HG03439 (cell line): ENCODE measurements around the gene APPL2.

Experiments used
- ATAC-seq: cut with Tn5 transposase; IDR thresholded peaks from one replicate; pipeline ENCODE4 v1.9.1; 2021; ENCODE audit warnings: mild to moderate bottlenecking, moderate library complexity; ENCODE audit not compliant: unreplicated experiment

Gene APPL2

DNA sequence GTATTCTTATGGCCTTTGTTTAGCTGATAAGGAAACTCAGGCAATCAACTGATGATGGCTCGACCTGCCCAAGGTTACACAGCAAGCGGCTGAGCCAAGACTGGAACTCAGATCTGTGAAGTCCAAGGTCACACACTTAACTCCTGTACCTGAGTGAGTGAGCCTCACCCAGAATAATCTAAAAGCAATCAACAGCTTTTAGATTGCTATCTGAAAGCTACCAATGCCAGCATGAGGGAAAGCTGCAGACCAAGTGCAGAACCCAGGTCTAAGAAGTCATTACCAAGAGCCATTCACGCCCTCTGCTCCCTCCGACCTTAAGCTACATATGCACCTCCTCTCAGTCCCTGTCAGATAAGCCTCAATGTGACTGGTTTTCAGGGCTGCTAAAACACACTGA lies 12.1 kb downstream of the APPL2 start:
- ATAC-seq: no peak

GRCh38 chr12:105223352-105223845 lies 12.6 kb downstream of the APPL2 start:
- no peak for ATAC-seq

DNA sequence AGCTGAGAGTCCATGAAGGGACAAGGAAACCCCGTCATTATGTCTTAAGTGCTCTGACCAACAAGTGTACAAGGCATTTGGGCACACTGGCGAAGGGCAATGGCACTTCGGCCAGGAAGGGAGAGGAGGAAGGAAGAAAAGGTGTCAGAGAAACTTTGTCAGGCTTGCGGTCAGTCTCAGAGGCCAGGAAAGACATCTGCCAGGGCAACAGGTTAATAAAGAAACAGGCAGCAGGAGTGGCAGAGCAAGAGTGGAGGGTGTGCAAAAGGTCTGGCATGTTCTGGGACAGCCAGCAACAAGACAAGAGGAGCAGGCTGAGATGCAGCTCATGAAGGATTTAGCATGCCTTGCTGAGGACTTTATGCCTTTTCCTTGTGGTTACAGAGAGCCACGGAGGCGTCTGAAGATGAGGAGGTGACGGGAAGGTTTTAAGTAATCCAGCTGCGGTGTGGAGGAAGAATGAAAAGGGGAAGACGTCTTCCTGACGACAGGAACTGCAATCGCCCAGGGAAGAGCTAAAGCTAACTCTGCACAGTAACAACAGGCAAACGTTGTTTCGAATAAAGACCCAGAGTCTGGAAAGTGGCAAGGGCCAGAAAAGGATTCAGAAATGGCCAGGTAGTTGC lies 13.1 kb downstream of the APPL2 start:
- no peak for ATAC-seq

DNA sequence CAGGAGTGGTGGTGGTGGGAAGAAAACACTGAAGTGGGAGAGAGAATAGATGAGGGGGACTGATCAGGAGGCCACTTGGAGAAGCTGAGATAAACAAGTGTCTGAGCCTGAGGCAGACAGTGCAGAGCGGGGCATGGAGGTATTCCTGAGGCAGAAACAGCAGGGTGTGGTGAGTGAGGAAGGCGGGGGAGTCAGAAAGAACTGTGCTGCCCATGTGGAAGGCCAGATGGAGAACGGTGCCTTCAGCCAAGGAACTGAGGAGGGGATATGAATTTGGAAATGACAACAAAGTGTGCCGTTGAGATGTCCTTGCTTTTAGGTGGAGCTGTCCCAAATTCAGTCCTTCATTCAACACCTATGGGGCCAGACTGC lies 13.7 kb downstream of the APPL2 start:
- ATAC-seq: no peak

- no peak for ATAC-seq
Observed at GRCh38 chr12:105221583-105222283, 14.2 kb downstream of the APPL2 start.

- ATAC-seq: no peak
Observed at GRCh38 chr12:105220929-105221290, 15.1 kb downstream of the APPL2 start.

DNA sequence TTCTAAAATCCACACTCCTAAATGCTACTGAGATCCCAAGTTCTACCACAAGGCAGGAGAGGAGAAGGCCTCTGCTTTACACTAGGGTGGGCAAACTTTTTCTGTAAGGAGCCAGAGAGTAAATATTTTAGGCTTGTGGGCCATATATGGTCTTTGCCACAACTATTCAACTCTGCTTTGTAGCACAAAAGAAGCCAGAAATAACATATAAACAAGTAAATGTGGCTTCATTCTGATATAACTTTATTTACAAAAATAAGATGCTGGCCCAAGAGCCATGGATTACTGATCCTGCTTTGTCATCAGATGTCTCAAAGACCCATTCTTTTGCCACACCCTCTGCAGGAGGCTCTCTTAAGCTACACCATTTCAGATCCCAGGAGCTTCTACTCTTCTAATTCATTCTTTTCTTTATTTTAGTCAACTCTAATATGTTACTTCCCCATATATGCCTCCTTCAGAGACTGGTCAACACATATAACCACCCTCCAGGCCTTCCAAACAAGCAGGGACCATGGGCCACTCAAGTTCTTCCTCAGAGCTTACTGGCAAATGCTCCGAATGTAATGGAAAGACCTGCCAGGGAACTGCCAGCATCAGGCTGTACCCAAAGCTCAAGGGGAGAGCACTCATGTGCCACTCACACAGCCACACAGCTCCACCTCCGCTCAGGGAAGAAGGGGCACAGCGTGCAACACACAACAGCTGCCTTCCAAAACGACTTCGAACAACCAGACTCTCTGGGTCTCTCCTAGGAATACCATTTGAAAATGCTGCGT lies 15.6 kb downstream of the APPL2 start:
- no peak for ATAC-seq

DNA sequence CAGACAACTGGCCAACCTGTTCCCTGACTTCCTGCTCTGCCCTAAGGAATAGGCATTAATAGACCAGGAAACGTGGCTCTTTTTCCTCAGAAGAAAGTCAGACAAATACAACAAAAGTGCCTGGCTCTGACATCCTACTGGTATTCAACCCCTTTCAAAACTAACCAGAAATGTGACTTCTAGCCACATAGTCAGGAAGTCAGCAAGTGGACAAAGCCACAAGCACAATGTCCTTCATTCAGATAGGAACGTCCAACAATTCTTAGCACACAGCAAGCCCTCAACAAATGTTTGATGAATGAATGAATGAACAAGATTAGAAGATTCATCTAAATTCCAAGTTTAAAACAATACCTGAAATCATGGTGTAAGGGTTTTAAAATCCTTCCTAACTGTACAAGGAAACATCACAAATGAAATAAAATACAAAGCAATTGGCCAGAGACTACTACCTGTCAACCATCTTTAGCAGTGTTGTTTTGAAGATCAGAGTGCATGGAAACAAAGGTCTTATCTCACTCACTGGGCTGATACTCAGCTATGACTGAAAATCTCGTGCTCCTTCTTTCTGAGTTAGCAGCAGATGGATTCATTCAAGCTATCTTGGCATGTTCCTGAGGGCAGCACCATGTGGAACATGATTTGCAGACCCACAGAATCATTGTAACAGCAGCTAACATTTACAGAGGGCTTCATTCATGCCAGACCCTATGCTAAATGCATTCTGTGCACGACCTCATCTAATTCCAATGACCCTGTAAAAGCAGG lies 16.5 kb downstream of the APPL2 start:
- no peak for ATAC-seq

DNA sequence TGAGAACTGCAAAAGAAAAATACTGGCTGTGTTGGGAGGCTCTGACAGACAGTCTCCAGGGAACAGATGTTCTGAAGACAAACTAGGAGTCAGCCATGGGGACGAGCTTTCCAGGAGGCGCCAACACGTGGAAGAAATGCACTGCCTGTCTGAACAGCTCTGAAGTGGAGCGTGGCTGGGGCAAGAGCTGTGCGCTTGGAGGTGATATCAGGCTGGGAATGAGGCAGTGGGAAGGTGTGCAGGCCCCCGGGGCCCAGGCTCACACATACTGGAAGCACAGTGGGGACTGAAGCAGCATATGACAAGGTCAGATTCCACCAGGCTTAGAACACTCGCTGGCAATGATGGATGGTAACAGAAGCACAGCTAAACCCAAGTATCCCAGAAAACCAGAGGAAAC lies 17.5 kb downstream of the APPL2 start:
- ATAC-seq: no peak

DNA sequence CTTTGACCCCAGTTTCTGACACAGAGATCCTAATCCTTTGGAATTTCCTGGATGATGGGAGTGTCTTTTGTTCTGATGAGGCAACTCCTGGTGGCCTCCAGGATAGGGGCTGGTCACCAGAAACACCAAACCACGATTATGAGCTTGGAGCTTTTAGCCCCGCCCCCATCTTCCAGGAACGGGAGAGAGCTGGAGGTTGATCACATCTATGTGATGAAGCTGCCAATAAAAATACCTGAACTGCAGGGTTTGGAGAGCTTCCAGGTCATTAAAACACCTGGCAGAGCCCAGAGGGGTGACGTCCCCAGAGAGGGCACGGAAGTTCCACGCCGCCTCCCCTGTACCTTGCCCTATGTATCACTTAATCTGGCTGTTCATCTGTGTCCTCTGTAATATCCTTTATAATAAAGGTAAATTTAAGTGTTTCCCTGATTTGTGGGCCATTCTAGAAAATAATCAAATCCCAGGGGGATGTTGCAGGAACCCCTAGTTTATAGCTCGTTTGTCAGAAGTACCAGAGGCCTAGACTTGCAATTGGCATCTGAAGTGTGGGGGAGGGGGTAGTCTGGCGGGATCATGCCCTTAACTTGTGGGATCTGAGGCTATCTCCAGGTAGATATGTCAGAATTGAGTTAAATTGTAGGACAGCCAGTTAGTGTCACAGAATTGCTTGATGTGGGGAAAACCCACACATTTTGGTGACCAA lies 21.2 kb downstream of the APPL2 start:
- no peak for ATAC-seq

DNA sequence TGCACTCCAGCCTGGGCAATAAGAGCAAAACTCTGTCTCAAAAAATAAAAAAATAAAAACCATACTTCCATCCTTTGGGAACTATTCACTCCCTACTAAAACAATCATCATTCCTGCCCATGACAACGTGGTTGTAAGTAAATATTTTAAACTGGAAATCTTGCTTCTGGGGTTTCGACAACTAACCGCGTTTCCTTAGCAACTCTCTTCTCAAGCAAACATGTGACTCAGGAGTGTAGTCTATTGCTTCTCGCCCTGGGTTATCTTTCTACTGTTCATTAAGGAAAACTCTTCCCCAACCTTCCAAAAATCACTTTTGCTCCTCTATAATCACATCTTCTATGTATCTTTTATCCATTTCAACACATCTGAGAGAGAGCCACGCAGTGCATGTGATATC lies 21.8 kb downstream of the APPL2 start:
- ATAC-seq: no peak

DNA sequence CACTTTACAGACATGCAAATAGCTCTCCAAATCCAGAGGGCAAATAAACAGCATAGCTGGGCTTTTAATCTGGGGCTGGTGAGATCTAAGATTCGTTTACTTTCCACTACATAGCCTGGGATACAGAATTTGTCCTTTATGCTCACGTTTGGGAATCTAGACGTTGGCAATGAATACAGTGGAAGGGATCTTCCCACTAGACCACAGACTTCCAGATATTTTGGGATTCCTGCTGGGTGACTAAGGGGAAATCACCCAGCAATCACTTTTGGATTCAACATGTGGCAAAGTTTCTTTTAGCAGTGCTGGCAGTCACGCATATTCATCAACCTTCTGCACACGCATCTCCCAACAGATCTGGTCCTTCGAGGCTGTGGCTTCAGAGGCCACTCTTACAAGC lies 23.5 kb downstream of the APPL2 start:
- no peak for ATAC-seq

GRCh38 chr12:105209091-105209490 lies 26.9 kb downstream of the APPL2 start:
- ATAC-seq: no peak

DNA sequence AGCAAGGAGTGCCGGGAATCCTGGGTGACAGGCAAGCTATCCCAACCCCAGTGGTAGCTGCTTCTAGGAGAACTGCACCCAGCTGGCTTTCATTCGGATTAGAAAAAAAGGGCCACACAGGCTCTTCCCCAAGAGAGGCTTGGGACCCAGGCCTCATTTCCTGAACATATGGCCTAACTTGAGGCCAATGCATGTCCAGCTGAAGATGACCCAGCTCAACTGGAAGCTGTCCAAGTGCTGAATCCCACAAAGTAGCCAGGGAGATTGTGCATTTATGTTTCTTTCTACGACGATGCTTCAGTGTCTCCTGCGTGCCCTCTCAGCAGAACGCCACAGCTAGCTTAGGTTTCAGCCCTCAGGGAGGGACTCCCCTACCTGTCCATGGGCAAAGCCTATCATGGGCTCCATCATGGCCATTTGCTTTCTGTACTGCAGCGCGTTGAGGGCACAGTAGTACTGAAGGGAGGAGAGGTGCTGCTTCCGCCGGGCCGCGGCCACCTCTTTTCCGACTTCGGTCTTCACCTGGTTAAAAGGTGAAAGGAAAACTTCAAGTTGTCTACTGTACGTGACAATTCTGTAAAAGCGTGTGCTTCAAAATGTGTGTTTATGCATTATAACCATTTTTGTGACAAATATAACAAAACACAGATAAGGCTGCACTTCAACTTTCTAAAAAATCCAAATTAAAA lies 29.1 kb downstream of the APPL2 start:
- no peak for ATAC-seq

DNA sequence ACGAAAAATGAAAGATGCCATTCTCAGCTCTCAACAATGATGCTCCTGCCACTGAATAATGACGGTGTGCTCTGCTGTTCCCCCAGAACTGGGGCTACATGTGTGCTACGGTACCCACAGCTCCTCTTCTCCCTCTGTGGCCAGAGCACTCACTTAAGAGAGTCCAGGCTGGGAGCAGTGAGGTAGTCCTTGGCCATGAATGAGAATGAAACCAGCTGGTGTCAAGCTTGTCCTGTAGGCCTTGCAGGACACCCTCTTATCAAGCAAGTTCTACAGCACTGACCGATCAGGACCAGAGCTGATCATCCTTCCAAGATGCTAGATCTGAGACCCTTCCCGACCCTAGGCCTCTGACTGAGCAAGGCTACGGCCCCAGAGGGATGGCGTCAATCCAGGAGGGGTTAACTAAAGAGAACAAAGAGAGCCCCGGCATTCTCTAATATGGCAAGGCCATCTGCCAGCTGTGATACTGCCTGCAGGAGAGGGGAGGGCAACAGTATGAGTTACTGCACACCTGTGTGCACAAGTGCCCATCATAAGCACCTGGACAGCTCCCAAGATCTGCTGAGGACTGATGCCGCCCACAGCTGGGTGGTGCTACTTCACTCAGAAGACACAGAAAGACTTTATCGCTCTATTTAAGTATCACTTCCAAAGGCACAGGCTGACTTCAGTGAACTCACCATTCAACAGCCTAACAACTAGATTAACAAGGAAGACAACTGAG lies 30.5 kb downstream of the APPL2 start:
- ATAC-seq: no peak

DNA sequence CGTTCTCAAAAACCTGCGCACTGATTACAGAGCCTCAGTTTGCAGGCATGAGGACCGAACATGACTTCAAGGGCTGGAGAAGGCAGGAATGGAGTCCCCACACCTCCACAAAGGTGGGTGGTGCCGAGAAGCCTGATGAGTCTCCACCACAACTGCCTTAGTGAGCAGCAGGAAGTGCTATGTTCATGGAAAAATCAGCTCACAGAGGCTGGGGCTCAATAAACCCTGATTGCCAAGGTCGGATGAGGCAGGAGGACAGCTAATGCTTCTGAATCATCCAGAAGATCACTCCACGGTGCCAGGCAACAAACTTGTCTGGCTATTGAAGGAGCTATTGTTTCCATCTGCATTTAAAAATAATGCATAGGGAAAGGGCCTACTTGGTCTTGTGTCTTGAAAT lies 31.1 kb downstream of the APPL2 start:
- no peak for ATAC-seq

GRCh38 chr12:105204127-105204526 lies 31.8 kb downstream of the APPL2 start:
- no peak for ATAC-seq

DNA sequence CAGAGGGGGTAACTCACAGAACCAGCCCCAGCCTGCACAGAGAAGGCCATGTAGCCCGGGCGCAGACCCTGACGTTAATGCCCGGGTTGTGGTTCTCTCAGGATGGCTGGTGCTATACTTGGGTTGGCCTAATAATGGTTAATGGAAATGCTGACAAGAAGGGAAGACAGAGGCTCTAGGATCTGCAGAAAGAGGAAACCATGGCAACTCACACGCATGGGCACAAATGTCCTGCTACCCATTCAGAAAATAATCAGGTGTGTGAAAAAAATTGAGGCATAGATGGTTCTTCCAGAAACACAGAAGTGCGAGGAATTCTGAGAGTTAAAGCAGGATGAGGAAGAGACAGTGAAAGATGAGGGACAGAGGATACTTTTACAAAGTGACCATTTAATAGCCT lies 33.8 kb downstream of the APPL2 start:
- ATAC-seq: no peak

DNA sequence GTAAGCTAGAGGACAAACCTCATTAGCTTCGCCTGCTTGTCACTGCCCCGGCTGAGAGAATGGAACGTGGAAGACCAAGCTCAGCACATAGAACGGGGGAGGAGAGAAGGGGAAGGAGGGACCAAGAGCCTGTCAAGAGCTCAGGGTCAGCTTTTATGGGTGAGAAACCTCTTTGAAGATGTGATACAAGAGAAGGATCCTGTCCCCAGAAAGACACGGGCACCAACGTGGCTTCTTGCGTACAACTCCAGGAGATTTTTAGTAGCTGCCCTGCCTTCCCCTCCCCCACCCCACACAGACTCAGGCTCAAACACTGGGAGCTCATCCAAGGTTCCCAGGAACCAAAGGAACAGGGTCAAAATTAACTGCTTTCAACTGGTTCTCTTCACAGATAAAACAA lies 34.7 kb downstream of the APPL2 start:
- no peak for ATAC-seq
